Uterus (tissue), 4 donors: ENCODE measurements around the gene TGIF1. TPM values are rescaled to one million over a fixed set of nuclear protein-coding genes. Genes with fewer than 3 reads are reported as not detected.

ENCODE experiments used
- DNase-seq, 2 donors: peaks; one replicate each; pipeline ENCODE4 v3.0.0-alpha.2; 2019 to 2020
- H3K27ac ChIP-seq, 2 donors: fragments of 200-600 bp; sonication (generic); 1 replicate in 1 of 2; 2 replicates in 1 of 2; pipeline ENCODE4 v1.5.1; 2016 to 2018
- H3K27me3 ChIP-seq, 2 donors: fragments of 200-600 bp; sonication (generic); one replicate each; pipeline ENCODE4 v1.5.1; 2018 to 2019; ENCODE audit warnings: control low read depth in 1 of 2
- H3K36me3 ChIP-seq, 2 donors: fragments of 200-600 bp; sonication (generic); one replicate each; pipeline ENCODE4 v1.5.1; 2019; ENCODE audit warnings: control low read depth in 1 of 2
- H3K4me1 ChIP-seq, 2 donors: fragments of 200-600 bp; sonication (generic); one replicate each; pipeline ENCODE4 v1.5.1; 2018 to 2019; ENCODE audit warnings: control low read depth in 1 of 2
- H3K4me3 ChIP-seq, 2 donors: fragments of 200-600 bp; sonication (generic); 1 replicate in 1 of 2; 2 replicates in 1 of 2; pipeline ENCODE4 v1.5.1; 2018 to 2019; ENCODE audit warnings: mild to moderate bottlenecking in 1 of 2
- H3K9me3 ChIP-seq, 2 donors: fragments of 200-600 bp; sonication (generic); one replicate each; pipeline ENCODE4 v1.5.1; 2019; ENCODE audit warnings: control low read depth in 1 of 2
- POLR2A ChIP-seq, 2 donors: fragments of 450-650 bp; IDR thresholded peaks; one replicate each; pipeline ENCODE4 v1.6.1; 2016; ENCODE audit warnings: antibody characterized with exemption in 2 of 2, mild to moderate bottlenecking in 1 of 2, moderate library complexity in 1 of 2
- intact Hi-C: fragments of 100-400 bp; cut with DNase I; formaldehyde crosslinking; loops from one replicate; pipeline ENCODE4 v1.15.1; 2023; ENCODE audit warnings: low total_unique reads
- total RNA-seq, 4 donors: library from RNA; depleted of rRNA in 3 of 4; stranded (reverse); fragments of >200 nt in 3 of 4; gene quantifications; one replicate each; pipeline versions ENCODE4 v1.1.0 to v1.2.4, GENCODE V29; 2014 to 2023
- TF ChIP-seq, protein P1 (sequence below), 4 experiments: fragments of 200-600 bp in 2 of 4; fragments of 450-650 bp in 2 of 4; sonication (generic) in 2 of 4; IDR thresholded peaks; one replicate each; pipeline ENCODE4 v1.5.1; 2016 to 2019; ENCODE audit warnings: antibody characterized with exemption in 4 of 4, mild to moderate bottlenecking in 2 of 4, moderate library complexity in 1 of 4
- donor health status: DM: yes; HTN: yes; CAD: no.

The TGIF1 gene
- 100 to 1,000 TPM in 2 of 4 donors, 10 to 100 TPM in 2; 34.1 to 161 (median 87.0) TPM for total RNA-seq

- Histone ChIP-seq H3K4me3 (peak within 1 kb of the TSS; percentile 60 to 63), H3K36me3 (no peaks in the 10 kb centered on the region), H3K27me3 (no peaks in the 10 kb centered on the region), H3K4me1 (peaks cover 5 to 8% of the 10 kb centered on the region in 2 donors), H3K9me3 (no peaks in the 10 kb centered on the region), H3K27ac (peak within 1 kb of the TSS; percentile 98)
- intact Hi-C loops, result loop anchor here (10.0 kb wide), 1 partner anchor 145 kb away; no protein-coding TSS in a partner anchor
- peak; percentile 84 to 85 for DNase-seq
- TF ChIP-seq, protein P1, sequence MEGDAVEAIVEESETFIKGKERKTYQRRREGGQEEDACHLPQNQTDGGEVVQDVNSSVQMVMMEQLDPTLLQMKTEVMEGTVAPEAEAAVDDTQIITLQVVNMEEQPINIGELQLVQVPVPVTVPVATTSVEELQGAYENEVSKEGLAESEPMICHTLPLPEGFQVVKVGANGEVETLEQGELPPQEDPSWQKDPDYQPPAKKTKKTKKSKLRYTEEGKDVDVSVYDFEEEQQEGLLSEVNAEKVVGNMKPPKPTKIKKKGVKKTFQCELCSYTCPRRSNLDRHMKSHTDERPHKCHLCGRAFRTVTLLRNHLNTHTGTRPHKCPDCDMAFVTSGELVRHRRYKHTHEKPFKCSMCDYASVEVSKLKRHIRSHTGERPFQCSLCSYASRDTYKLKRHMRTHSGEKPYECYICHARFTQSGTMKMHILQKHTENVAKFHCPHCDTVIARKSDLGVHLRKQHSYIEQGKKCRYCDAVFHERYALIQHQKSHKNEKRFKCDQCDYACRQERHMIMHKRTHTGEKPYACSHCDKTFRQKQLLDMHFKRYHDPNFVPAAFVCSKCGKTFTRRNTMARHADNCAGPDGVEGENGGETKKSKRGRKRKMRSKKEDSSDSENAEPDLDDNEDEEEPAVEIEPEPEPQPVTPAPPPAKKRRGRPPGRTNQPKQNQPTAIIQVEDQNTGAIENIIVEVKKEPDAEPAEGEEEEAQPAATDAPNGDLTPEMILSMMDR (IDR thresholded peaks at IDR 0.05), result no peak
- TF ChIP-seq POLR2A (IDR thresholded peaks at IDR 0.05), result peak; percentile 66 to 79
Observed at GRCh38 chr18:3450012-3450798, at the start of gene TGIF1. Gene TGIF1 (plus strand): TSS chr18:3450172. CDS start chr18:3450490, 318 bp downstream.

DNA sequence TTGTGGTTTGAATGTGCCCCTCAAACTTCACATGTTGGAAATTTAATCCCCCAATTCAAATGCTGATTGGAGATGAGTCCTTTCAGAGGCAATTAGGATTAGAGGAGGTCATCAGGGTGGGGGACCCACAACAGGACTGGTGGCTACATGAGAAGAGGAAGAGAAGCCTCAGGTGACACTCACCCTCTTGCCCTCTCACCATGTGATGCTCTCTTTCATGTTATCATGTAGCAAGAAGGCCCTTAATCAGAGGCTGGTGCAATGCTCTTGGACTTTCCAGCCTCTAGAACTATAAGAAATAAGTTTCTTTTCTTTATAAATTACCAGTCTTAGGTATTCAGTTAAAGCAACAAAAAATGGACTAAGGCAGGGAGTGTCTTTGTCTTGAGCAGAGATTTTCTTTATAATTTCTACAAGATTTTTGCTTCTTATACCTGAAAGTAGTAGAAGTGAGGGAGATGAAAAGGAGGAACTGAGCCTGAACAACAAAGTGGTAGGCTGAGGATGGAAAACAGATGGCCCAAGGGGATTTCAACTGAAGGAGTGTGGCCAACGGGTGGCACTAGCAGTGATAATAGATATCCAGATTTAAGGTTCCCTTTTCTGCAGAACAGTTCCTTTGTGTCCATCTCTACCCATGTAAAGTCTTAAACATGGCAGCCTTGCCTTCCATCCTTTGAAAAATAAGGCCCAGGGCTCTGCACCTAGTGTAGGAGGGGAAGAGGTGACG is 49.2 kb upstream of the TGIF1 start:
- Histone ChIP-seq H3K27me3 (no peaks in the 10 kb centered on the region), H3K27ac (no peak overlapping the region), H3K4me3 (no peak overlapping the region), H3K9me3 (no peaks in the 10 kb centered on the region), H3K4me1 (no peaks in the 10 kb centered on the region), H3K36me3 (no peaks in the 10 kb centered on the region)
- DNase-seq, result no peak
- TF ChIP-seq, protein P1 (IDR thresholded peaks at IDR 0.05), result no peak
- no peak for TF ChIP-seq POLR2A (IDR thresholded peaks at IDR 0.05)
- intact Hi-C loops, result no loop called here

DNA sequence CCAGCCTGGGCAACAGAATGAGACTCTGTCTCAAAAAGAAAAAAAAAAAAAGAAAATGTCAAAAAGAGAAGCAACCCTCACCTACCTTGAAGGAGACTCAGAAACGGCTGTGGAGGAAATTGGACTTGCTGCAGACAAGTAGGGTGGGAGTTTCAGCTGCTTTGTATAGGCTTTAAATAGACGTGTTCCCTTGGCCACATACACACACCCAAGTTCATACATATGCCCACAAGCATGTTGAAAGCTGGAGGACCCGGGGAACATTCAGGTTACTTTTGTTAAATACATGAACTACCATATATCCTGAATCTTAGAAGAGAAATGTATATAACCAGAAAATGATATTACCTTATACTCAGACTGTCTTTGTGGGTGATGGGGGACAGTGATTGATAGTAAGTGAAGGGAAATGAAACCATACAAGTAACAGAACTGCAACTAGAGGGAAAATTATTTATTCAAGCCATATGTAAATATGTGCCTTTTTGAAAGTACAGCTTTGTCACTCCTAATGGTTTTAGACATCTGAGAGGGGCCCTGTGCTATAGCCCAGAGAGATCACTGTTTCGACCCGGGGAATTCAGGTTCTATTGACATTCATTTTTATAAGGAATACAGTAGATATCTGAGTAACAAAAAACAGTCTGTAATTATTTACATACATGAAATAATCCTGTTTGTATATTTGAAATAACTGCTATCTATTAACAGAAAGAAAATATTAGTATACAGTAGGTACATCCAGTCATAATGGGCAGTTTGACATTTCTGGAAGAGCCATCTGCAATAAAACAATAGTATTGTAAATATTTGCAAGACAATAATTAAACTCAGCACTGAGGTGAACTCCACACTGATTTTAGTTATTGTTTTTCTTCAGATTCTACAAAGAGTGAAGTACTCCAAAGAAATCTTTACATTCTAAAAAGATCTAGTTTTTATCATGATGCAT is 48.0 kb upstream of the TGIF1 start:
- no peaks in the 10 kb centered on the region for H3K4me1 ChIP-seq
- no peak overlapping the region for H3K4me3 ChIP-seq
- TF ChIP-seq, protein P1 (IDR thresholded peaks at IDR 0.05), result no peak
- TF ChIP-seq POLR2A (IDR thresholded peaks at IDR 0.05), result no peak
- no peaks in the 10 kb centered on the region for H3K36me3 ChIP-seq
- no peaks in the 10 kb centered on the region for H3K9me3 ChIP-seq
- no peaks in the 10 kb centered on the region for H3K27me3 ChIP-seq
- intact Hi-C loops, result no loop called here
- DNase-seq, result no peak
- H3K27ac ChIP-seq, result no peak overlapping the region

GRCh38 chr18:3402982-3403451 is 47.0 kb upstream of the TGIF1 start:
- Histone ChIP-seq H3K9me3 (no peaks in the 10 kb centered on the region), H3K4me1 (no peaks in the 10 kb centered on the region), H3K27me3 (no peaks in the 10 kb centered on the region), H3K36me3 (no peaks in the 10 kb centered on the region), H3K4me3 (no peak overlapping the region), H3K27ac (no peak overlapping the region)
- intact Hi-C loops, result no loop called here
- TF ChIP-seq, protein P1 (IDR thresholded peaks at IDR 0.05), result no peak
- TF ChIP-seq POLR2A (IDR thresholded peaks at IDR 0.05), result no peak
- DNase-seq, result no peak
